NB4 (cell line): ENCODE measurements around the gene PLLP.

Experiments
- POLR2A ChIP-seq: IDR thresholded peaks from 2 replicates; pipeline ENCODE4 v1.6.1; 2011; ENCODE audit warnings: mild to moderate bottlenecking; ENCODE audit not compliant: insufficient read length; ENCODE audit errors: extremely low read depth
- TF ChIP-seq, protein P1 (sequence below): IDR thresholded peaks from 2 replicates; pipeline ENCODE4 v1.6.1; 2011; ENCODE audit warnings: low read depth, low read length
- TF ChIP-seq, protein P2 (sequence below): IDR thresholded peaks from one replicate; pipeline ENCODE4 v1.5.1; 2012; ENCODE audit warnings: low read depth, low read length

DNA sequence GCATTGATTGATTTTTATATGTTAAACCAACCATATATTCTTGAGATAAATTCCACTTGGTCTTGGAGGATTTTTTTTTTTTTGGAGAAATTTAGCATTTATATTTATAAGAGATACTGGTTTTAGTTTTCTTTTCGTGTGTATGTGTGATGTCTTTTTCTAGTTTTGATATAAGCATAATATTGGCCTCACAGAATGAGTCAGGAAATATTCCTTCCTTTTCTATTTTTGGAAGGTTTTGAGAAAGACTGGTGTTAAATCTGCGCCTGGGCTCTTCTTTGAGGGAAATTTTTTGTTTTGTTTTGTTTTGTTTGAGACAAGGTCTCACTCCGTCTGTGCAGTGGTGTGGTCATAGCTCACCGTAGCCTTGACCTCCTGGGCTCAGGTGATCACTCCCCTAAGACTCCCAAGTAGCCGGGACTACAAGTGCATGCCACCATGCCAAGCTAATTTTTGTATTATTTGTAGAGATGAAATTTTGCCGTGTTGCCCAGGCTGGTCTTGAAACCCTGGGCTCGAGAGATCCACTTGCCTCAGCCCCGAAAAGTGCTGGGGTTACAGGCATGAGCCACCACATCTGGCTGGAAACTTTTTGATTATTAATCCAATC is 45.4 kb upstream of the PLLP start:
- TF ChIP-seq, protein P1, sequence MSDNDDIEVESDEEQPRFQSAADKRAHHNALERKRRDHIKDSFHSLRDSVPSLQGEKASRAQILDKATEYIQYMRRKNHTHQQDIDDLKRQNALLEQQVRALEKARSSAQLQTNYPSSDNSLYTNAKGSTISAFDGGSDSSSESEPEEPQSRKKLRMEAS = no peak
- TF ChIP-seq, protein P2, sequence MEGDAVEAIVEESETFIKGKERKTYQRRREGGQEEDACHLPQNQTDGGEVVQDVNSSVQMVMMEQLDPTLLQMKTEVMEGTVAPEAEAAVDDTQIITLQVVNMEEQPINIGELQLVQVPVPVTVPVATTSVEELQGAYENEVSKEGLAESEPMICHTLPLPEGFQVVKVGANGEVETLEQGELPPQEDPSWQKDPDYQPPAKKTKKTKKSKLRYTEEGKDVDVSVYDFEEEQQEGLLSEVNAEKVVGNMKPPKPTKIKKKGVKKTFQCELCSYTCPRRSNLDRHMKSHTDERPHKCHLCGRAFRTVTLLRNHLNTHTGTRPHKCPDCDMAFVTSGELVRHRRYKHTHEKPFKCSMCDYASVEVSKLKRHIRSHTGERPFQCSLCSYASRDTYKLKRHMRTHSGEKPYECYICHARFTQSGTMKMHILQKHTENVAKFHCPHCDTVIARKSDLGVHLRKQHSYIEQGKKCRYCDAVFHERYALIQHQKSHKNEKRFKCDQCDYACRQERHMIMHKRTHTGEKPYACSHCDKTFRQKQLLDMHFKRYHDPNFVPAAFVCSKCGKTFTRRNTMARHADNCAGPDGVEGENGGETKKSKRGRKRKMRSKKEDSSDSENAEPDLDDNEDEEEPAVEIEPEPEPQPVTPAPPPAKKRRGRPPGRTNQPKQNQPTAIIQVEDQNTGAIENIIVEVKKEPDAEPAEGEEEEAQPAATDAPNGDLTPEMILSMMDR = no peak
- TF ChIP-seq POLR2A = no peak
